IPS DF 6.9 (cell line): ENCODE measurements around the gene RBM27.
A peak's percentile ranks its signal among the peaks of the same experiment; 100 is the strongest.
"Not testable (repeated sequence)": the region's sequence is repeated elsewhere in the genome, so short reads cannot be mapped to it uniquely, and the experiment has no call there.

ENCODE experiments used
- DNase-seq: peaks from one replicate; pipeline ENCODE4 v3.0.0-alpha.2; 2013; ENCODE audit warnings: low read depth, low spot score
- H3K27ac ChIP-seq: one replicate; pipeline ENCODE4 v1.5.1; 2013; ENCODE audit warnings: low read length, control low read depth
- H3K27me3 ChIP-seq: 2 replicates; pipeline ENCODE4 v1.6.1; 2013; ENCODE audit warnings: mild to moderate bottlenecking, low read length; ENCODE audit not compliant: control insufficient read depth, insufficient read depth
- H3K36me3 ChIP-seq: 2 replicates; pipeline ENCODE4 v1.6.1; 2013; ENCODE audit warnings: low read length; ENCODE audit not compliant: control insufficient read depth, insufficient read depth
- H3K4me1 ChIP-seq: 2 replicates; pipeline ENCODE4 v1.6.1; 2013; ENCODE audit warnings: low read length; ENCODE audit not compliant: control insufficient read depth, insufficient read depth
- H3K4me3 ChIP-seq: 2 replicates; pipeline ENCODE4 v1.5.1; 2013; ENCODE audit warnings: mild to moderate bottlenecking, low read length
- H3K9me3 ChIP-seq: 2 replicates; pipeline ENCODE4 v1.6.1; 2013; ENCODE audit warnings: low read length, inconsistent platforms; ENCODE audit not compliant: control insufficient read depth, insufficient read depth
- WGBS: extraction: QIAGEN DNeasy Blood & Tissue Kit; methylation state at CpG from one replicate; pipeline ENCODE4 v1.1.7; 2013; ENCODE audit warnings: mixed read lengths, missing lambda C conversion rate; ENCODE audit not compliant: insufficient read length, insufficient coverage; 5-methylcytosine and 5-hydroxymethylcytosine counted together

Gene RBM27, protein sequence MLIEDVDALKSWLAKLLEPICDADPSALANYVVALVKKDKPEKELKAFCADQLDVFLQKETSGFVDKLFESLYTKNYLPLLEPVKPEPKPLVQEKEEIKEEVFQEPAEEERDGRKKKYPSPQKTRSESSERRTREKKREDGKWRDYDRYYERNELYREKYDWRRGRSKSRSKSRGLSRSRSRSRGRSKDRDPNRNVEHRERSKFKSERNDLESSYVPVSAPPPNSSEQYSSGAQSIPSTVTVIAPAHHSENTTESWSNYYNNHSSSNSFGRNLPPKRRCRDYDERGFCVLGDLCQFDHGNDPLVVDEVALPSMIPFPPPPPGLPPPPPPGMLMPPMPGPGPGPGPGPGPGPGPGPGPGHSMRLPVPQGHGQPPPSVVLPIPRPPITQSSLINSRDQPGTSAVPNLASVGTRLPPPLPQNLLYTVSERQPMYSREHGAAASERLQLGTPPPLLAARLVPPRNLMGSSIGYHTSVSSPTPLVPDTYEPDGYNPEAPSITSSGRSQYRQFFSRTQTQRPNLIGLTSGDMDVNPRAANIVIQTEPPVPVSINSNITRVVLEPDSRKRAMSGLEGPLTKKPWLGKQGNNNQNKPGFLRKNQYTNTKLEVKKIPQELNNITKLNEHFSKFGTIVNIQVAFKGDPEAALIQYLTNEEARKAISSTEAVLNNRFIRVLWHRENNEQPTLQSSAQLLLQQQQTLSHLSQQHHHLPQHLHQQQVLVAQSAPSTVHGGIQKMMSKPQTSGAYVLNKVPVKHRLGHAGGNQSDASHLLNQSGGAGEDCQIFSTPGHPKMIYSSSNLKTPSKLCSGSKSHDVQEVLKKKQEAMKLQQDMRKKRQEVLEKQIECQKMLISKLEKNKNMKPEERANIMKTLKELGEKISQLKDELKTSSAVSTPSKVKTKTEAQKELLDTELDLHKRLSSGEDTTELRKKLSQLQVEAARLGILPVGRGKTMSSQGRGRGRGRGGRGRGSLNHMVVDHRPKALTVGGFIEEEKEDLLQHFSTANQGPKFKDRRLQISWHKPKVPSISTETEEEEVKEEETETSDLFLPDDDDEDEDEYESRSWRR

DNA sequence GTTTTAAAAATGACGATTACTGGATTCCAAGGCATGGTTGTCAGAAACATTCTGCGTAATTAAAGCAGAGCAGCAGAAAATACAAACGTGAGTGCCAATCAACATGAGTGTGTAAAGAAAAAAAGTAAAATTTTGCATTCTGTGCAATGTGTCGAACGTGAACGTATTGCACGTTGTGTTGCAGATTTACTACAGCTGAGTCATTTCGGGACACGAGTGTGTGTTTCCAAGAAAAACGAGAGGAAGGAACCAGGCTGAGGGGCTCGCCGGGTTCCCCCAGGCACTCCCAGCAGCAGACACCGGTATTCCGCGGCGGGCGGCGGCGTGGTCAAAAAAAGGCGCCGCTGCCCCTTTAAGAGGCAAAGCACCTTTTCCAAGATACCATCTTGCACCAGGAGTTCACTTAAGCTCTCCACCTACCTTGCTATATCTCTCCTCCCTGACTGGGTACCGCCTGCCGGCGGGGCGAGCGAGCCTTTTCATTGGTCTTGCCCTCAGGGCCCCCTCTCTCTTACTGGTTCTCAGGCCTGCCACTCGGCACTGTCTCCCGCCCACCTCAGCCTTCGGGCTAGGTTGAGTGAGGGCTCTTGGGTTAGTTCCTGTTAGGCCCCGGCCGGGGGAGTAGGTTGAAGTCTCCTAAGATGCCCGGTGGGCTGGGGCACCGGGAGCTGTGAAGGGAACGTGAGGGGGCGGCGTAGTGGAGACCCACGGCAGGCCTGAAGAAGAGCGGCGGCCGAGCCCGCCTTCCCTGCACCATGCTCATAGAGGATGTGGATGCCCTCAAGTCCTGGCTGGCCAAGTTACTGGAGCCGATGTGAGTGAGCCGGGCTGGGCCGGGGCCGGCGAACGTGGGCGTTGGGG is at the start of gene RBM27:
Gene RBM27 (plus strand): TSS at position 595 of the 861 bp plus-strand sequence. CDS start 161 bp downstream, at position 756.
- WGBS: no CpG with 5 or more reads among the region's 48 CpGs
- DNase-seq: peak; percentile 98

GRCh38 chr5:146158255-146158654 is 45.1 kb upstream of the RBM27 start:
- no peaks in the 10 kb centered on the region for H3K4me1 ChIP-seq
- no peak overlapping the region for H3K4me3 ChIP-seq
- H3K27me3 ChIP-seq: no peaks in the 10 kb centered on the region
- no peak for DNase-seq
- H3K36me3 ChIP-seq: peaks cover 18% of the 10 kb centered on the region; the same call in 1 of the 2 replicates
- H3K27ac ChIP-seq: no peak overlapping the region
- H3K9me3 ChIP-seq: no peaks in the 10 kb centered on the region

More for the DNA sequence above, at the start of gene RBM27:
- no peaks in the 10 kb centered on the region for H3K27me3 ChIP-seq
- no peaks in the 10 kb centered on the region for H3K36me3 ChIP-seq
- H3K27ac ChIP-seq: no peak within 1 kb of the TSS
- H3K4me3 ChIP-seq: peak within 1 kb of the TSS; percentile 85
- H3K9me3 ChIP-seq: no peaks in the 10 kb centered on the region
- no peaks in the 10 kb centered on the region for H3K4me1 ChIP-seq

DNA sequence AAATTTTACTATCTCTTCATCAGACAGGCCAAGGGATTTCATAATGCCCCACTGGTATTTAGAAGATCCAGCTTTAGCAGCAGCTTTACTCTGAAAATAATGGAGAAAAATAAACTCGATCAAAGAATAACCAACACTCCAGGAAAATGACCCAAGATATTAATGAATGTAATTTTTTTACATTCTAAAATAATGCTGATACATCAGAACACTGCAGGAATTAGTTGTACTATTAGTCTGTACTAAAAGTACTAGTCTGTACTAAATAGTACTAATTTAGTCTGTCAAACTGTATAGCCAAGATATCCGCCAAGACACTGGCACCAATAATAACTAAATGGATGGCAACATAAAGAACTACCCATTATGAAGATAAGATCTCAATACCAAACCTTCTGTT is 39.0 kb upstream of the RBM27 start:
- Histone ChIP-seq H3K27ac (no peak overlapping the region), H3K4me3 (no peak overlapping the region), H3K36me3 (peaks cover 18% of the 10 kb centered on the region; the same call in 1 of the 2 replicates), H3K9me3 (no peaks in the 10 kb centered on the region), H3K4me1 (no peaks in the 10 kb centered on the region), H3K27me3 (no peaks in the 10 kb centered on the region)
- WGBS: no CpG with 5 or more reads among the region's 2 CpGs
- no peak for DNase-seq

DNA sequence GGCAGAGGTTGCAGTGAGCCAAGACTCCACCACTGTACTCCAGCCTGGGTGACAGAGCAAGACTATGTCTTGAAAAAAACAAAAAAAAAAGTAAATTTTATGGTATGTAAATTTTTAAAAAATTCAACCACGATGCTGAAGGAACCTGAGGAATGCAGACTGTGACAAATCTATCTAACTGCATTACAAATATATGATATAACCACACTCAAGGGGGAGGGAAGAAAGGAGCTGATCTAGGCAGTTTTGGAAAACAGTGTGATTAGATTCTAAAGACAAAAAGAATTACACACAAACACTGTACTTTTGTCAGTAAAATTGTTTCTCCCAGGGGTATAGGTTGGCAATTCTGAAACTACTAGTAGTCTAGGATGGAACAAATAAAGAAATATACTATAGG is 37.9 kb upstream of the RBM27 start:
- Histone ChIP-seq H3K27ac (no peak overlapping the region), H3K4me1 (no peaks in the 10 kb centered on the region), H3K4me3 (no peak overlapping the region), H3K36me3 (peaks cover 22% of the 10 kb centered on the region; the same call in 1 of the 2 replicates), H3K9me3 (no peaks in the 10 kb centered on the region), H3K27me3 (no peaks in the 10 kb centered on the region)
- no CpG with 5 or more reads among the region's 1 CpG for WGBS
- no peak for DNase-seq

- no CpG with 5 or more reads among the region's 1 CpG for WGBS
- no peak overlapping the region for H3K27ac ChIP-seq
- H3K27me3 ChIP-seq: no peaks in the 10 kb centered on the region
- DNase-seq: no peak
- H3K4me1 ChIP-seq: no peaks in the 10 kb centered on the region
- H3K9me3 ChIP-seq: no peaks in the 10 kb centered on the region
- H3K4me3 ChIP-seq: no peak overlapping the region
- H3K36me3 ChIP-seq: peaks cover 26% of the 10 kb centered on the region; the same call in 1 of the 2 replicates
These were observed 37.5 kb upstream of the RBM27 start for GRCh38 chr5:146165903-146166302.

DNA sequence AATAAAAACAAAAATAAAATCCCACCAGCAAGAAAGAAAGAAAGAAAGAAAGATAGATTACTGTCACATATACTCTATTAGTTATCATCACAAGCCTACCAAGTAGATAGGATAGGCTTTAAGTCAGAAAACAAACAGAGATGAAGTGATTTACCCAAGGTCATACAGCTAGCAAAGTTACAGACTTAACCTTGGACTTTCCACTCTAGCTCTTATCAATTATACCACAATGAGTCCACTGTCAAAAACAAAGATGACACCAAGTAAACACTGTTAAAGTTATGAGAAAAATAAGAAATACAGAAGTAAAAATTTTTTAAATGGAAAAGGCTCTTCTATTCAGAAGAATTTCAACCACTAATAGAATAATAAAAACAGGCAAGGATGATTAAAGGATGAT is 34.3 kb upstream of the RBM27 start:
- Histone ChIP-seq H3K36me3 (peaks cover 13% of the 10 kb centered on the region; the same call in 1 of the 2 replicates), H3K4me3 (no peak overlapping the region), H3K27ac (no peak overlapping the region), H3K9me3 (no peaks in the 10 kb centered on the region), H3K27me3 (no peaks in the 10 kb centered on the region), H3K4me1 (no peaks in the 10 kb centered on the region)
- no peak for DNase-seq

- not testable (repeated sequence) for H3K36me3 ChIP-seq, H3K27ac ChIP-seq, H3K4me1 ChIP-seq, H3K4me3 ChIP-seq, DNase-seq, H3K9me3 ChIP-seq, H3K27me3 ChIP-seq
- no CpG with 5 or more reads among the region's 8 CpGs for WGBS
These were observed 30.4 kb upstream of the RBM27 start for GRCh38 chr5:146173049-146173448.

- H3K27me3 ChIP-seq: no peaks in the 10 kb centered on the region
- no peak overlapping the region for H3K27ac ChIP-seq
- WGBS: no CpG with 5 or more reads among the region's 3 CpGs
- DNase-seq: no peak
- H3K36me3 ChIP-seq: peaks cover 9% of the 10 kb centered on the region; the same call in 1 of the 2 replicates
- no peak overlapping the region for H3K4me3 ChIP-seq
- H3K4me1 ChIP-seq: no peaks in the 10 kb centered on the region
- no peaks in the 10 kb centered on the region for H3K9me3 ChIP-seq
These were observed 29.8 kb upstream of the RBM27 start for GRCh38 chr5:146173597-146173996.

DNA sequence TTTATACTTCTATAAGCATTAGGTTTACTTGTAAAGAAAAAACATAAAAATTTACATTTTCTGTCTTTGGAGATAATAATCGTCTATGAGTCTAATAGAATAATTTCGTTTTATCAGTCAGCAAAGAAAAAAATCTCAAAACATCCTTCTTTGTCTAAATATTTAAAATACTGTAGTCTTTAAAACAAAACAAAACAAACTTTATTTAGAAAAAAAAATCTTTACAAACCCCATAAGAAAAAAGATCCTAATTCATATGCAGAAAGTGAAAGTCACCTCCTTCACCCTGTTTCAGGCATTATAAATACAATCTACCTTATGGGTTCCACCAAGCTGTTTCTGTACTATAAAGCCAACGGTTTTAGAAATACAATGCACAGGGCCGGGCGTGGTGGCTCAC is 26.6 kb upstream of the RBM27 start:
- no CpG with 5 or more reads among the region's 5 CpGs for WGBS
- no peaks in the 10 kb centered on the region for H3K4me1 ChIP-seq
- no peak overlapping the region for H3K4me3 ChIP-seq
- H3K9me3 ChIP-seq: no peaks in the 10 kb centered on the region
- no peak overlapping the region for H3K27ac ChIP-seq
- no peaks in the 10 kb centered on the region; the same call in 1 of the 2 replicates for H3K36me3 ChIP-seq
- no peak for DNase-seq
- H3K27me3 ChIP-seq: no peaks in the 10 kb centered on the region
